KOPT-K1 (cell line): ENCODE data around the gene CFAP410.
"Not testable (repeated sequence)": the region's sequence is repeated elsewhere in the genome, so short reads cannot be mapped to it uniquely, and the experiment has no call there.

ENCODE experiments used
- H3K27ac ChIP-seq: fragments of 200-600 bp; sonication (generic); 2 replicates; pipeline ENCODE4 v1.5.1; 2016; ENCODE audit warnings: antibody characterized with exemption, mild to moderate bottlenecking, low read depth, low read length; ENCODE audit not compliant: poor library complexity, severe bottlenecking
- H3K36me3 ChIP-seq: fragments of 200-600 bp; sonication (generic); 2 replicates; pipeline ENCODE4 v1.5.1; 2017; ENCODE audit warnings: antibody characterized with exemption, mild to moderate bottlenecking, low read length, moderate library complexity; ENCODE audit not compliant: insufficient read depth
- H3K9me3 ChIP-seq: fragments of 200-600 bp; sonication (generic); 2 replicates; pipeline ENCODE4 v1.5.1; 2017; ENCODE audit warnings: antibody characterized with exemption, low read length, mild to moderate bottlenecking; ENCODE audit not compliant: insufficient read depth, poor library complexity, severe bottlenecking

The CFAP410 gene

DNA sequence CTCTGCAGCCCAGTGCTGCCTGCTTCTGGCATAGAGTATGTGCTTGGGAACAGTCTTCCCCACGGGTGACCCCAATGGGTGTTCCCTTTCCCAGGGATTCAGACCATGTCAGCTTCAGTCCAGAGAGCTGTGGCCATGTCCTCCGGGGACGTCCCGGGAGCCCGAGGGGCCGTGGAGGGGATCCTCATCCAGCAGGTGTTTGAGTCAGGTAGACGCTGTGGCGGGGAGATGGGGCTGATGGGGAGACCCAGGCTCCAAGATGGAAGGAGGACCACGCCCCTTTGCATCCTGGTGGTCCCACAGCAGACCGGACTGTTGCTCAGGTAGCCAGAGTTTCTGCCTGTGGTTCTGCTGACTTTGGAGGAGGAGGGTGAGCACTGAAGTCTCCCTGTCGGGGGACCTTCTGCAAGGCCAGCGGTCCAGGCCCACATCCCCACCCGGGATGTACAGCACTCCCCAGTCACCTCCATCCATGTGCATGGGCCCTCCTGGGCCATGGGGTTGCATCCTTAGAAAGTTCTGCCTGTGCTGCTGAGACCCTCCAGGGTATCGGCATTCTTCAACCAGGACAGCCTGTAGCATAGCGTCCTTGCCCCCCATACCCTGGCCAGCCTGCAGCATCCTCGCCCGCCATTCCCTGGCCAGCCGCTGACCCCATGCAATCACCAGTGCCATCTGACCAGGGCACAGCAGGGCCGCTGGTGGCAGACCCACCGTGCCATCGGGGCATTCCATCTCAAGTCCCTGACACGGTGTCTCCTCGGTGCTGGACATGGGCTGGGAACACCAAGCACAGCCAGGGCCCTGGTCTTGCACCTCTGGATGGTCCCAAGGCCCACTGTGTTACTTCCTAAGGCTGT, 50.7 kb downstream of the CFAP410 start:
- H3K9me3 ChIP-seq: no peaks in the 10 kb centered on the region
- H3K36me3 ChIP-seq: no peaks in the 10 kb centered on the region
- H3K27ac ChIP-seq: no peak overlapping the region

DNA sequence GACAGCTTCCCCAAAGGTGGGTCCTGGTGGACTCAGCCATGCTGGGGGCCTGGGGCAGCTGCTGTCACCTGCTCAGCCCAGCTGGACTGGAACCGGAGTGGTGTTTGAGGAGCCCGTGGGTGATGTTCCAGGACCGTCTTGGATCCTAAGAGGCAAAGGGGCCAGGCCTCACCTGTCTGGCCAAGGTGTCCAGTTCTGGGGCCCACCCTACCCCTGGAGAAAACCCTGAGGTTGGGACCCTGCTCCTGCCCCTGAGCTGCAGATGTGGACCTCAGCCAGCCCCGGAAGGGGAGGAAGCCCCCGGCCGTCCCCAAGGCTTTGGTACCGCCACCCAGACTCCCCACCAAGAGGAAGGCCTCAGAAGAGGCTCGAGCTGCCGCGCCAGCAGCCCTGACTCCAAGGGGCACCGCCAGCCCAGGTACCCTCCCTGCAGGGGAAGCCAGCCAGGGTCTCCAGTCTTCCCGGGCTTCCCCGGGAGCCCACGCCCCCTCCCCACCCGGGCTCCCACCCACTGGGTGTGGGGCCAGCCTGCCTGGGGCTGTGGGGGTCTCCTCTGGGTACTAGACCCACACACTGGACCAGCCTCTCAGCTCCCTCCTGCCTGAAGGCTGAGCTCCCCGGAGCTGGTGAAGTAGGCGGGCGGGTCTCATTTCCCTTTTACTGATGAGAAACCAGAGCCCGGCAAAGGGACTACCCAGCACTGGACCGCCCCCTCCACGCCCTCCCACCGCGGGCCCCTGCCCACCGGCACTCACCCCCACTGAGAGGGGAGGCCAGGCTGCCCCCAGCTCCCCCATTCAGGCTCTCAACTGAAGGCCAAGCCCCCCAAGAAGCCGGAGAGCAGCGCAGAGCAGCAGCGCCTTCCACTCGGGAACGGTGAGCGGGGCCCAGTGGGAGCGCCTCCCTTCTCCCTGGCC, 52.2 kb downstream of the CFAP410 start:
- no peaks in the 10 kb centered on the region for H3K9me3 ChIP-seq
- no peaks in the 10 kb centered on the region for H3K36me3 ChIP-seq
- H3K27ac ChIP-seq: no peak overlapping the region

DNA sequence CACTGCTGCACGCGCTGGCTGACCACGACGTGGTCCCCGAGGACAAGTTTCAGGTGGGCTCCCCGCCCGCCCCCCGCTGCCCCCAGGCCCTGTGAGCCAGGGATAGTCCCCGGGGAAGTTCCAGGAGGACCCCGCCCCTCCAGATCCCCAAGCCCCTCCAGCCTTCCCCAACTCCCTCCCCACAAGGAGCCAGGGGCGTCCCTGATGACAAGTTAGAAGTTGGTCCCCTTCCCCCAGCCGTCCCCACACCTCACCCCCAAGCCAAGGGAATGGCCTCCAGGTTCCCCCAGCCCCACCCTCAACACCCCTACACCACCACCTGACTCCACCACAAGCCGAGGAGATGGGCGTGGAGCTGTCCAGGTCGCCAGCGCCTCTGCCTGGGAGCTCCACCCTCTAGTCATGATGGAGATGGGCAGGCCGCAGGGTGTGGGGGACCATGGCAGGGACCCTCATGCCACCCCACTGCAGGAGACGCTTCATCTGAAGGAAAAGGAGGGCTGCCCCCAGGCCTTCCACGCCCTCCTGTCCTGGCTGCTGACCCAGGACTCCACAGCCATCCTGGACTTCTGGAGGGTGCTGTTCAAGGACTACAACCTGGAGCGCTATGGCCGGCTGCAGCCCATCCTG, 53.0 kb downstream of the CFAP410 start:
- H3K36me3 ChIP-seq: no peaks in the 10 kb centered on the region
- H3K9me3 ChIP-seq: no peaks in the 10 kb centered on the region
- no peak overlapping the region for H3K27ac ChIP-seq

DNA sequence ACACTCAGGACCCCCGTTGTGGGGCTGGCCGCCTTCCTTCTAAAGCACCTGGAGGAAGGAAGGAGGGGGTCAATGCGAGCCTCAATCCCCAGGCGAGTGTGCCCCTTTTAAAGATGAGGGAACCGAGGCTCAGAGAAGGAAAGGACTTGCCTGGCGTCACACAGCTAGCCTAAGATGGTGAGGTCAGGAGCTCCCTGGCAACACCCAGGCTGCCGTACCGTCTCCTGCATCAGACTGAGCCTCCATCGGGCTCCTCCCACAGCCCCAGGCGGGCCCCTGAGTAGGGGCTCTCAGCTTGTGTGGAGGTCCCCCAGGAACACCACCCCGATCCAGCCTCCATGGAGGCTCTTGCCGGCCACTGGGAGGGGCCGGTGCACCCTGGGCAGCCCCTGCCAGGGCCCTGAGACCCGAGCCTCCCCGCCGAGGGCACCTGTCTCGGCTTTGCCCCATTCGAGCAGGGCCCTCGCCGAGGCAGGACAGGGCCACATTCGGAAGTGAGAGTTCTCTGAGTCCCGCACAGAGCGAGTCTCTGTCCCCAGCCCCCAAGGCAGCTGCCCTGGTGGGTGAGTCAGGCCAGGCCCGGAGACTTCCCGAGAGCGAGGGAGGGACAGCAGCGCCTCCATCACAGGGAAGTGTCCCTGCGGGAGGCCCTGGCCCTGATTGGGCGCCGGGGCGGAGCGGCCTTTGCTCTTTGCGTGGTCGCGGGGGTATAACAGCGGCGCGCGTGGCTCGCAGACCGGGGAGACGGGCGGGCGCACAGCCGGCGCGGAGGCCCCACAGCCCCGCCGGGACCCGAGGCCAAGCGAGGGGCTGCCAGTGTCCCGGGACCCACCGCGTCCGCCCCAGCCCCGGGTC, 53.8 kb downstream of the CFAP410 start, which contains the start of gene AIRE:
Gene AIRE (plus strand): TSS at position 739 of the 855 bp plus-strand sequence. CDS start 131 bp downstream, outside the sequence.
- Histone ChIP-seq H3K9me3 (no peaks in the 10 kb centered on the region), H3K36me3 (no peaks in the 10 kb centered on the region), H3K27ac (no peak within 1 kb of the TSS)

DNA sequence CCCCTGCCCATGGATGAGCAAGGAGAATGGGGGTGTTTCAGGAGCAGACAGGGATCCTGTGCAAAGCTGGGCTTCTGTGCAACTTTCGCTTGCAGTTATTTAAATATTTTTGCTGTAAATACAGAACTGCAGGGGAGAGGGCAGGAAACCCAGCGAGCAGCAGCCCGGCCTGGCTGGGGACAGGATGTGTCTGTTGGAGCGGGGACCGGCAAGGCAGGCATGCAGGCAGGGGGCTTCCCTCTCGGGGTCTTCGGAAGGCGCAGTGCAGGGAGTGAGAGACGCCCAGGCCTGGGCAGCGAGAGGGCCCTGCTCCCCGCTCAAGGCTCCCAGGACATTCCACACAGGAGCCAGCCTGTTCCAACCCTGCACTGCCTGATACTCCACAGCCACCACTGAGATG, 55.2 kb downstream of the CFAP410 start:
- H3K9me3 ChIP-seq: no peaks in the 10 kb centered on the region
- no peak overlapping the region for H3K27ac ChIP-seq

DNA sequence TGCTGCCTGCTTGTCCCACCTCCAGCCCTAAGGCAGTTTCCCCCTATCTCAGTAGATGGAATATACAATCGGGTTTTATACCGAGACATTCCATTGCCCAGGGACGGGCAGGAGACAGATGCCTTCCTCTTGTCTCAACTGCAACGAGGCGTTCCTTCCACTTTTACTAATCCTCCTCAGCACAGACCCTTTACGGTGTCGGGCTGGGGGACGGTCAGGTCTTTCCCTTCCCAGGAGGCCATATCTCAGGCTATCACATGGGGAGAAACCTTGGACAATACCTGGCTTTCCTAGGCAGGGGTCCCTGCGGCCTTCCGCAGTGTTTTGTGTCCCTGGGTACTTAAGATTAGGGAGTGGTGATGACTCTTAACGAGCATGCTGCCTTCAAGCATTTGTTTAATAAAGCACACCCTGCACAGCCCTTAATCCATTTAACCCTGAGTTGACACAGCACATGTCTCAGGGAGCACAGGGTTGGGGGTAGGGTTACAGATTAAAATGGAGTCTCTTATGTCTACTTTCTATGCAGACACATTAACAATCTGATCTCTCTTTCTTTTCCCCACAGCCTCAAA, 55.9 kb downstream of the CFAP410 start:
- not testable (repeated sequence) for H3K36me3 ChIP-seq, H3K9me3 ChIP-seq, H3K27ac ChIP-seq

More for the DNA sequence above, 55.2 kb downstream of the CFAP410 start:
- no peaks in the 10 kb centered on the region for H3K36me3 ChIP-seq

DNA sequence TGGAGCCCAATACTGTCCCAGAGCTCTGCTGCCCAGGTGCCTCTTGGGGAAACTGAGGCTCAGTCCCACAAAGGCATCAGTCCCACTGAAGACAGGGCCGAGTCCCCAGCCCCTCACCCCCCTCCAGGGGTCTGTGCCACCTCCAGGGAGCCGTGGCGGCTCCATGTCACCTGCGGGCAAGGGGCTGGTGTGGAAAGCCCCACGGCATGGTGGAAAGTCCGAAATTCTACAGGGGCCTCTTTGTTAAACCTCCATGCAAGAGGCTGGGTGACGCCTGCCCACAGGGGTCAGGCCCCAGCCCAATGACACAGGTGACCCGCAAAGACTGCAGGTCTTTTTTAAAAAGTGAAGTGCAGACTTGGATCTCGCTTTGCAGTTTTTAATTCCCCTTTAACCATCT, 56.8 kb downstream of the CFAP410 start:
- H3K36me3 ChIP-seq: no peaks in the 10 kb centered on the region
- no peak overlapping the region for H3K27ac ChIP-seq
- no peaks in the 10 kb centered on the region for H3K9me3 ChIP-seq

DNA sequence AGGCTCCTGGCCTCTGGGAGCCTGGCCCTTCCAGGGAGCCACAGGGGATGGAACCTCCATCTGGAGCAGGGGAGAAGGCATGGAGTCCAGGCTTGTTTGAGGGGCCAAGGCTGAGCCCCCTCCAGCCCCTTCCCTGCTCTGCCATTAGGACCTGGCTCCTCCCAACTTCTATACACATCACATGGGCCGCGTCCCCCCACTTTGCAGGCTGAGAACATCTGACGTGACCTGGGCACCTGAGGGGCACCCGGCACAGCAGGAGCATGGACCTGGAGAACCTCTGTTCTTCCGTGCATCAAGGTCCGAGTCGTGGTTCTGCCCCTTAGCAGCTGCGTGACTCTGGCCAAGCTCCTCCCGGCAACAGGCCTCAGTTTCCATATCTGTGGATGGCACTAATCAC, 57.4 kb downstream of the CFAP410 start:
- Histone ChIP-seq H3K36me3 (no peaks in the 10 kb centered on the region), H3K9me3 (no peaks in the 10 kb centered on the region), H3K27ac (no peak overlapping the region)

DNA sequence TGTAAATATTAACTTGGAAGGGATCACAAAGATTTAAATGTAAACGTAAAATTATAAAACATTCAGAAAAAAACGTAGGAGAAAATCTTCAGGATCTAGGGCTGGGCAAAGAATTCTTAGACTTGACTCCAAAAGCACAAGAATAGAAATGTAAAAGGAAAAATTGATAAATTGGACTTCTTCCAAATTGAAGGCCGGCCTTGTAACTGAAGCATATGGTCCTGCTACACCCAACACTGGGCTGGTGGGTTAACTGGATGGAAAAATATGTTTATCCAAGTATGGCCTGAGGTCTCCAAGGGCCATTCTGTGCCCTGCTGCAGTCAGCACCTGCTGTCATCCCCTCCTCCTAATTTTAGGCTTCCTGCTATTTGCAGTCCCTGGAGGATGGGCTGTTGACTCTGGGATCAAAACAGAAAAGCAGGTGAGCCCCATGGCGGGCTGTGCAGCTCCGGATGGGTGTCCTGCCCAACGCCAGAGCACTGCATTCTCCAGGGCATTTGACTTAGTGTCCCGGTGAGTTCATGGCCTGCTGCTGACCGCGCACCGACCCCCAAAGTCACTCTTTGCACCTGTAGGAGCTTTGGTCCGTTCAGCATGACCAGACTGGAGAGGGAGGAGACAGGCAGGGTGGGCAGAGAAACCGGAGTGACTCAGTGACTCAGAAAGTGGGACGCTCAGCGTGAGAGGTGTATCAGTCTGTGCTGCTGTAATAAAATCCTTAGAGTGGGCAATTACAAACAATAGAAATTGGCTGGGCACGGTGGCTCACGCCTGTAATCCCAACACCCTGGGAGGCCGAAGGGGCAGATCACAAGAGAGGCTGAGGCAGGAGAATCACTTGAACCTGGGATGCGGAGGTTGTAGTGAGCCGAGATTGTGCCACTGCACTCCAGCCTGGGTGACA, 59.6 kb downstream of the CFAP410 start:
- Histone ChIP-seq H3K9me3 (no peaks in the 10 kb centered on the region), H3K36me3 (no peaks in the 10 kb centered on the region), H3K27ac (no peak overlapping the region)
